Measurements from ENCODE around the gene RNF224.

Gene RNF224

DNA sequence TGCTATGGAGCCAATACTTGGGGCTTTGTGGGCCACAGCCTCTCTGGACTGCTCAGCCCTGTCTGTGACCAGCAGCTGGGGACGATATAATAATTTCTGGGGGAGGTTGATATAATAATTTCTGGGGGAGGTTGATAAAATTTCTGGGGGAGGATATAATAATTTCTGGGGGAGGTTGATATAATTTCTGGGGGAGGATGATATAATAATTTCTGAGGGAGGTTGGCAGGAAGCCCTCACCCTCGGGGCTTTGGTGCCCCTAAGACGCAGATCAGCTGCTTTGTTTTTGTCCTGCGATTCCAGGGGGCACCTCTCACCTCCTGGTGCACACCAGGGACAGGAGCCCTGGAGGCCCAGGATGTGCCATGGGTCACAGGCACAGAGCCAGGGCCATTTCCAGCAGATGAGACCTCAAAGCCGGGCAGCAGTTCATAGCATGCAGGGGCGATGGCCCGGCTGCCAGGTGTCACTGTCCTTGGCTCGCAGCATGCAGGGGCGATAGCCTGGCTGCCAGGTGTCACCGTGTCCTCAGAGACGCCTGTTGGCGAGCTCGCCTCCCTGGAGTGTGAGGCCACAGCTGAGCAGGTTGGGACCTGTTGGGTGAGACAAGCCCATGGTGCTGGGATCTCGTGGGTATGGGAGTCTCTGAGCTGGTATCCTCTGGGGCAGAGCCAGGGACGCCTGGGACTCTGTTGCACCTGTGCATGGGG lies 46.5 kb downstream of the RNF224 start:
- no peak for DNase-seq (ENCODE audit: low spot score)

DNA sequence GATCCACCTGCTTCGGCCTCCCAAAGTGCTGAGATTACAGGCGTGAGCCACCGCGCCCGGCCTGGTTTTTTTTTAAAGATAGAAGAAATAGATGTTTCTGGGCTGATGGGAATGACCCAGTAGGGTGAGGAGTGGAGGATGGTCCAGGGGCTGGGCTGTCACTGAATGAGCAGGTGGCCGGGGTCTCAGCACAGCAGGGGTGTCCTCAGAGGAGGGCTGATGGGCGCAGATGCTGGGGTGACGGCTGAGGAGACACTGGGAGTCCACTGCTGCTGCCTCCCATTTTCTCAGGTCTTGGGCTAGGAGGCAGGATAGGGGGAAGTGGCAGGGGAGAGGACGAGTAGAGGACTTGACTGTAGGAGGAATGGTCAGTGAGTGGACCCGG lies 47.9 kb downstream of the RNF224 start:
- DNase-seq (ENCODE audit: low spot score): no peak

DNA sequence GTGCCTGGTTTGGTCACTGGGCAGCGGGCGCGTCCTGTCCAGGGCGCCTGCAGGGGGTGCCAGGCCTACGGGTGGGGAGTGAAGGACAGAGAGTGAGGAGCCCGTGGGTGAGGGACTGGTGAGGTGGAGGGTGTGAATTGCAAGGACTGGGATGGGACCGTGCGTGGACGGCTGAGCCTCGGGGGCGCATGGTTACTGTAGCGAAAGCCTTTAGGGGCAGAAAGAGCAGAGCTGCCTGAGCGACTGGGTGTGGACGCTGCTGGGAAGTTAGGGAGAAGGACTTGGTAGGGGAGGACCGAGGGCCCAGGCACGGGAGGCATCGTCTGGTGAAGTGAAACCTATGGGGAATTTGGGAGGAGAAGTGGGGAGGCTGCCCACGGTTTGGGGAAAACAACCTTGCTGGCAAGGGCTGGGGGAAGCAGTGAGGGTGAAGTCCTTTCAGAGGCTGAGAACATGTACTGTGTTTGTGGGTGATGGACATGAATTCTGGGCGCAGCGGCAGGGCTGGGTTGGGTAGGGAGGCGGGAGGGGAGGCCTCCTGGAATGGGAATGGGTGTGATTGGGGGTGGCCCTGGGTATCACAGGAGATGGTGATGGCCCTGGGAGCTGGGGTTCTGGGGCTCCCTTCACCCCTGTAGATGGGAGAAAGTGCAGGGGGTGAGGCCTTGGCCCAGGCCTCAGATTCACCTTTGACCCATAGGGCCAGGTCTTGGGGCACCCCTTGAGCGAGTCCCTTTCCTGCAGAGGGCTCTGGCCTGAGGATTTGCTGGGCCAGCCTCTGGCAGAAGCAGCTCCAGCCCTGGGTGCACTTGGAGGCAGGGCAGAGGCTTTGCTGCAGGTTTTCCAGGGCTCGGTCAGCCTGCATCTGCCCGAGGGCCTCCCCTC lies 48.5 kb downstream of the RNF224 start:
- DNase-seq (ENCODE audit: low spot score): no peak

DNA sequence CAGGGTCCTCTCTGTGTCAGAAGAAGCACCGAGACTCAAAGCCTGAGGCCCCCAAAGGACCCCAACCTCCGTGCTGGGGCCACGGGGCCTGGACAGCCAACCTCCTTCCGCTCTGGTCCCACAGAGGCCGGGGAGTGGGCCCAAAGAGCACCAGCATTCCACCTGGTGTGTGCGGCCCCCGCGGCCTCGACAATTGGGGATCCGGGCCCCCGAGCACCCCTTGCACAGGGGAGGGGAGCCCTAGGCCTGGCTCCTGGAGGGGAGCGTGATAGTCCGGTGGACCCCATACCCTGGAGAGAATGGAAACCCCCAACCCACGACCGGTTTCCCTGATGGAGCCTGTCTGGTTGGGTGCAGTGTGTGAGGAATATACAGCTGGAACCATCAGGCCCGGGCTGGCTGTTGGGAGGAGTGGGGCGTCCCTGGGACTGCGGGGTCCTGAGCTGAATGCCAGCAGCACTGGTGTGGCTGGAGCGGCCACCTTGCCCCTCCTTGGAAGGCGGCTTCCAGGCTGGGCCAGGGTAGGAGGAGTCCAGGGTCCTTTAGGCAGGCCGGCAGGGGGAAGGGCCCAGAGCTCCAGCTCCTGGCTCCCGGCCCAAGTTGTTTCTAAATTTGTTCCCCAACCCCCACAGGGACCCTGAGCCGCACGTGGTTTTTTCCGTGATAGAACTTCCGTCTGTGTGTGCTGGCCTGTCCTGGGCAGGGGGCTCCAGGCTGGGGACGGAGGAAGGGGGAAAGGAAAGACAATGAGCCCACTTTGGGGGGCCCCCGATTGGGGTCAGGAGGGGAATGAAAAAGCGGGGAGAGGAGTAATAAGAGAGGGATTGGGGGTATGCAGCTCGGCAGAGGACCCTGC lies 49.4 kb downstream of the RNF224 start:
- no peak for DNase-seq (ENCODE audit: low spot score)

DNA sequence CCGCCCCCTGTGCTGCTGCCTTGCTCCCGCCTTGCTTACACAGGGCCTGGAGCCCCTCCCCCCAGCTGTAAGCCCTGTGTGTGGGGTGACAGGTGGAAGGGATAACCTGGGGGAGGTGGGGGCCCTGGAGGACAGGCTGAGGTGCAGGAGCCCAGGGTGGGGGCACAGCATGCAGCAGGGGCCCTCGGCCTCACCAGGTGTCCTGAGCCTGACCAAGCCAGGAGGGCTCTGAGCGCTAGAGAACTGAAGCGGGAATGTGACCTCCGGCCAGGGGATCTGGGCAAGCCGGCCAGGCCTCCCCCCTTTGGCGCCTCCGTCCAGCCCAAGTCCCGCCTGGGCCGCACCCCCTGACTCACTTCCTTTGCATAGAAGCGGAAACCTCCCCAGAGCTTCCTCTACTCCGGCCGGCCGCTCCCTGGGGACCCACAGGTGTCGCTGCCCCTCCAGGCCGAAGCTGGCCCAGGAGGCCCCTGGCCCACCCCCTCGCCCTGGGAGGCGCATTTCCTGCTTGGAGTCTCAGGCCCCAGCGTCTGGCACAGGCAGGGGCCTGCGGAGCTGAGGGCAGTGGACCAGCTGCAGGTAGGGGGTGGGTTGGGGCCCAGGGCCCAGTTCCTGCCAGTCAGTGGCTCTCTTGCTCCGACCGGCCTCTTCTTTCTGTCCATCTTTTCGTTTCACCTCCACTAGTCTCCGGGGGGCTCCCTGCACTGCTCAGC lies 50.2 kb downstream of the RNF224 start, which contains the start of gene TOR4A:
Gene TOR4A (plus strand): TSS at position 398 of the 713 bp plus-strand sequence. CDS start 964 bp downstream, outside the sequence.
- DNase-seq (ENCODE audit: low spot score): peak; percentile 29

DNA sequence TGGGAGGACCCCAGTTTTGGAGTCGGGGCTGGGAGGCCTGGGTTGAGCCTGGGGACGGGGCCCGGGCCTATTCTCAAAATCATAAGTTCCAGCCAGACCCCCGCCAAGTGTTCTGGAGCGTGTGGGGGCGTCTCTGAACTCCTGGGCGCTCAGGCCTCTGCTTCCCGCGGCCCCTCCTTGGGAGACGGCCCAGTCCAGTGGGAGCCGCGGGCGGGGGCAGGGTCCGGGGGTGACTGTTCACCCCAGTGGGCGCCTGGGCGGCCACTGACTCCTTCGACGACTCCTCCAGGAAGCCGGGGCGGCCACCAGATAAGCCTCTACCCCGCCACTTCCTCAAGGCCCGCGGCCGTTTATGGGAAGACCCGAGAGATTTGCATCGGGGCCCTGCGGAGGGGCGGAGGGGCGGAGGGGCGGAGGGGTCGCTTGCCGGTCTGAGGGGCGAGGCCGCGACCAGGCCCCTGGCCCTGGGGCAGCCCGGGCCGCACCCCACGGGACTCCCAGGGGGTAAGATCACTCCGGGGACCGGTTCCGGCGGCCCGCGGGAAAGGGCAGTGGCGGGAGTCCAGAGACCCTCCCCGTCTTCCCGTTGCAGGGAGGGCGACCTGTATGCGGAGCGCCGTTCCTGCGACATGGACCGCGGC lies 50.9 kb downstream of the RNF224 start:
- DNase-seq (ENCODE audit: low spot score): no peak
